ENCODE results near the gene JAZF1.

- TF ChIP-seq POLR2A (IDR thresholded peaks at IDR 0.05) (no peak), CTCF (IDR thresholded peaks at IDR 0.05) (no peak)
These were observed 11.2 kb upstream of the JAZF1 start for GRCh38 chr7:28191751-28192150.
